HepG2 (cell line): ENCODE measurements around the gene ACSS1.

Experiments
- CTCF ChIP-seq: sonication (generic); formaldehyde crosslinking; IDR thresholded peaks from 2 replicates; pipeline ENCODE4 v1.5.0; 2020; ENCODE audit warnings: mild to moderate bottlenecking, missing genetic modification reagents, moderate library complexity
- KDM1A ChIP-seq: IDR thresholded peaks from 2 replicates; pipeline ENCODE4 v1.6.1; 2016; ENCODE audit warnings: missing compliant biosample characterization
- MAZ ChIP-seq, 2 experiments: sonication (generic) in 1 of 2; formaldehyde crosslinking in 1 of 2; IDR thresholded peaks; 2 replicates each; pipeline versions ENCODE4 v1.5.0 to v1.6.1; 2012 to 2020; ENCODE audit warnings: low read depth in 2 of 2, mild to moderate bottlenecking in 2 of 2, borderline replicate concordance in 1 of 2, improper control_type of control experiment in 1 of 2, low read length in 1 of 2, missing genetic modification reagents in 1 of 2, moderate library complexity in 1 of 2
- NFYC ChIP-seq: IDR thresholded peaks from 2 replicates; pipeline ENCODE4 v1.6.1; 2016; ENCODE audit warnings: missing genetic modification reagents, missing compliant biosample characterization
- SMC3 ChIP-seq: IDR thresholded peaks from 2 replicates; pipeline ENCODE4 v1.6.1; 2011; ENCODE audit warnings: low read length, improper control_type of control experiment
- UBTF ChIP-seq: sonication (generic); formaldehyde crosslinking; IDR thresholded peaks from 2 replicates; pipeline ENCODE4 v1.4.0; 2020; ENCODE audit warnings: mild to moderate bottlenecking, missing genetic modification reagents
- YY1 ChIP-seq: IDR thresholded peaks from 2 replicates; pipeline ENCODE4 v1.6.1; 2011; ENCODE audit warnings: low read length, low read depth, moderate library complexity, mild to moderate bottlenecking; ENCODE audit not compliant: insufficient read depth, insufficient replicate concordance
- TF ChIP-seq, protein P1 (sequence below): sonication (generic); formaldehyde crosslinking; IDR thresholded peaks from 2 replicates; pipeline ENCODE4 v1.5.1; 2020; ENCODE audit warnings: missing genetic modification reagents, mild to moderate bottlenecking, borderline replicate concordance

- no peak for TF ChIP-seq CTCF (CRISPR knock-in tag)
- no peak for TF ChIP-seq SMC3
- no peak for TF ChIP-seq NFYC (CRISPR knock-in tag)
- TF ChIP-seq, protein P1, sequence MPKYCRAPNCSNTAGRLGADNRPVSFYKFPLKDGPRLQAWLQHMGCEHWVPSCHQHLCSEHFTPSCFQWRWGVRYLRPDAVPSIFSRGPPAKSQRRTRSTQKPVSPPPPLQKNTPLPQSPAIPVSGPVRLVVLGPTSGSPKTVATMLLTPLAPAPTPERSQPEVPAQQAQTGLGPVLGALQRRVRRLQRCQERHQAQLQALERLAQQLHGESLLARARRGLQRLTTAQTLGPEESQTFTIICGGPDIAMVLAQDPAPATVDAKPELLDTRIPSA (CRISPR knock-in tag), result no peak
- TF ChIP-seq YY1, result no peak
- TF ChIP-seq UBTF (CRISPR knock-in tag), result no peak
- TF ChIP-seq KDM1A (CRISPR knock-in tag), result no peak
- no peak for TF ChIP-seq MAZ (IDR thresholded peaks at IDR 0.05; ENCODE audit: borderline replicate concordance, low read depth, low read length)
- no peak for TF ChIP-seq MAZ (CRISPR knock-in tag; IDR thresholded peaks at IDR 0.05; ENCODE audit: low read depth)
These were observed 43.1 kb downstream of the ACSS1 start for GRCh38 chr20:25014816-25015215.
